HCEC 1CT (cell line): ENCODE results near the gene MBLAC1.
A peak's percentile ranks its signal among the peaks of the same experiment; 100 is the strongest.
"Not testable (repeated sequence)": the region's sequence is repeated elsewhere in the genome, so short reads cannot be mapped to it uniquely, and the experiment has no call there.

Experiments
- DNase-seq: peaks from one replicate; pipeline ENCODE4 v3.0.0-alpha.2; 2017

MBLAC1 gene

GRCh38 chr7:100124301-100125230 is 2.2 kb upstream of the MBLAC1 start:
- DNase-seq, result no peak

- no peak for DNase-seq
Observed at GRCh38 chr7:100126239-100126930, 382 bp upstream of the MBLAC1 start.

GRCh38 chr7:100127866-100128636 is 1.3 kb downstream of the MBLAC1 start:
- DNase-seq, result no peak

GRCh38 chr7:100128637-100128963 is 1.8 kb downstream of the MBLAC1 start:
- DNase-seq, result no peak

GRCh38 chr7:100130220-100130607 is 3.4 kb downstream of the MBLAC1 start:
- DNase-seq, result not testable (repeated sequence)

GRCh38 chr7:100130608-100131453 is 4.1 kb downstream of the MBLAC1 start:
- no peak for DNase-seq

GRCh38 chr7:100132126-100132525 is 5.4 kb downstream of the MBLAC1 start:
- no peak for DNase-seq

- DNase-seq, result peak; percentile 64
Observed at GRCh38 chr7:100132697-100133151, 6.0 kb downstream of the MBLAC1 start.

- no peak for DNase-seq
Observed at GRCh38 chr7:100137851-100138760, 11.3 kb downstream of the MBLAC1 start.

- no peak for DNase-seq
Observed at GRCh38 chr7:100141555-100141949, 14.8 kb downstream of the MBLAC1 start.

GRCh38 chr7:100142461-100142860 is 15.7 kb downstream of the MBLAC1 start:
- no peak for DNase-seq

- DNase-seq, result peak; percentile 38
Observed at GRCh38 chr7:100146350-100146749, 19.6 kb downstream of the MBLAC1 start.

GRCh38 chr7:100147278-100147677 is 20.5 kb downstream of the MBLAC1 start:
- no peak for DNase-seq

- DNase-seq, result no peak
Observed at GRCh38 chr7:100148225-100148558, 21.4 kb downstream of the MBLAC1 start.

- DNase-seq, result peak; percentile 99
Observed at GRCh38 chr7:100148559-100149328, 22.0 kb downstream of the MBLAC1 start, which contains the start of gene LAMTOR4. TSS of gene LAMTOR4 (plus strand) at chr7:100148918. CDS start at chr7:100148973, 55 bp downstream.

GRCh38 chr7:100152404-100152803 is 25.6 kb downstream of the MBLAC1 start:
- DNase-seq, result no peak

- no peak for DNase-seq
Observed at GRCh38 chr7:100152937-100153666, 26.3 kb downstream of the MBLAC1 start.

GRCh38 chr7:100153708-100154535 is 27.2 kb downstream of the MBLAC1 start:
- no peak for DNase-seq
